Natural killer cell treated with Interleukin-12 subunit alpha and Interleukin-12 subunit beta and Interleukin-15 and Interleukin-18, amount 100 ng/mL, for 72 hours (primary cell): Measurements from ENCODE around the gene VARS1. TPM values are rescaled to one million over a fixed set of nuclear protein-coding genes. Genes with fewer than 3 reads are reported as not detected.

Source experiments
- total RNA-seq, 2 donors: library from RNA; stranded (reverse); gene quantifications; one replicate each; pipeline ENCODE4 v1.2.3, GENCODE V29; 2022

The VARS1 gene
- total RNA-seq, 2 donors from 2014 or later = 90.7 to 226 TPM

Other genes with a start within 250 kb of the VARS1 start
- 1 to 10 TPM; 1.4 to 2.3 TPM for gene ATP6V1G2, start 249.1 kb downstream of the VARS1 start, total RNA-seq
- 10 to 100 TPM; 16.8 to 17.0 TPM for gene NFKBIL1, start 248.1 kb downstream of the VARS1 start, total RNA-seq
- 1,000 to 10,000 TPM; 1,187 to 3,727 TPM for gene LTA, start 223.5 kb downstream of the VARS1 start, total RNA-seq
- 100 to 1,000 TPM; 320 to 420 TPM for gene TNF, start 220.2 kb downstream of the VARS1 start, total RNA-seq
- gene LTB, start 213.3 kb downstream of the VARS1 start, total RNA-seq = 100 to 1,000 TPM; 110 to 153 TPM
- 10 to 100 TPM; 15.5 to 34.6 TPM for gene LST1, start 209.5 kb downstream of the VARS1 start, total RNA-seq
- 10 to 100 TPM; 65.5 to 91.6 TPM for gene NCR3, start 202.7 kb downstream of the VARS1 start, total RNA-seq
- gene AIF1, start 180.5 kb downstream of the VARS1 start, total RNA-seq = 10 to 100 TPM in 1 of 2 donors, 1 to 10 TPM in 1; 9.3 to 20.0 TPM
- gene PRRC2A, start 175.0 kb downstream of the VARS1 start, total RNA-seq = 100 to 1,000 TPM; 224 to 345 TPM
- gene BAG6, start 143.1 kb downstream of the VARS1 start, total RNA-seq = 100 to 1,000 TPM; 284 to 337 TPM
- gene APOM, start 139.9 kb downstream of the VARS1 start, total RNA-seq = 1 to 10 TPM in 1 of 2 donors, under 1 TPM in 1; 0.76 to 1.3 TPM
- gene C6orf47, start 135.0 kb downstream of the VARS1 start, total RNA-seq = 10 to 100 TPM; 26.9 to 34.0 TPM
- 10 to 100 TPM; 34.5 to 40.9 TPM for gene GPANK1, start 130.8 kb downstream of the VARS1 start, total RNA-seq
- 100 to 1,000 TPM; 205 to 247 TPM for gene CSNK2B, start 129.7 kb downstream of the VARS1 start, total RNA-seq
- 10 to 100 TPM; 24.0 to 37.9 TPM for gene LY6G5B, start 125.8 kb downstream of the VARS1 start, total RNA-seq
- gene LY6G5C, start 114.7 kb downstream of the VARS1 start, total RNA-seq = 1 to 10 TPM; 5.4 to 8.8 TPM
- 10 to 100 TPM; 60.6 to 77.5 TPM for gene ABHD16A, start 92.4 kb downstream of the VARS1 start, total RNA-seq
- not detected for gene LY6G6F, start 88.9 kb downstream of the VARS1 start, total RNA-seq
- gene LY6G6D, start 80.4 kb downstream of the VARS1 start, total RNA-seq = not detected
- gene LY6G6C, start 74.0 kb downstream of the VARS1 start, total RNA-seq = not detected
- under 1 TPM in 1 of 2 donors, not detected in 1; 0.21 TPM for gene MPIG6B, start 72.4 kb downstream of the VARS1 start, total RNA-seq
- 10 to 100 TPM; 18.8 to 24.4 TPM for gene DDAH2, start 66.5 kb downstream of the VARS1 start, total RNA-seq
- 100 to 1,000 TPM; 468 to 581 TPM for gene CLIC1, start 59.2 kb downstream of the VARS1 start, total RNA-seq
- 100 to 1,000 TPM in 1 of 2 donors, 10 to 100 TPM in 1; 36.2 to 154 TPM for gene MSH5, start 55.7 kb downstream of the VARS1 start, total RNA-seq
- 10 to 100 TPM in 1 of 2 donors, 1 to 10 TPM in 1; 9.2 to 25.2 TPM for gene SAPCD1, start 33.1 kb downstream of the VARS1 start, total RNA-seq
- 1 to 10 TPM; 1.4 to 2.1 TPM for gene VWA7, start 18.4 kb downstream of the VARS1 start, total RNA-seq
- 100 to 1,000 TPM in 1 of 2 donors, 10 to 100 TPM in 1; 94.6 to 113 TPM for gene LSM2, start 11.2 kb upstream of the VARS1 start, total RNA-seq
- 1 to 10 TPM; 1.7 to 4.1 TPM for gene HSPA1L, start 19.5 kb upstream of the VARS1 start, total RNA-seq
- 100 to 1,000 TPM; 160 to 262 TPM for gene HSPA1A, start 19.8 kb upstream of the VARS1 start, total RNA-seq
- gene HSPA1B, start 32.0 kb upstream of the VARS1 start, total RNA-seq = 100 to 1,000 TPM; 107 to 113 TPM
- 10 to 100 TPM; 37.2 to 46.6 TPM for gene NEU1, start 67.1 kb upstream of the VARS1 start, total RNA-seq
- not detected for gene SLC44A4, start 83.2 kb upstream of the VARS1 start, total RNA-seq
- 10 to 100 TPM; 34.4 to 69.1 TPM for gene EHMT2, start 101.9 kb upstream of the VARS1 start, total RNA-seq
- 1 to 10 TPM; 1.4 to 2.9 TPM for gene ZBTB12, start 106.3 kb upstream of the VARS1 start, total RNA-seq
- under 1 TPM in 1 of 2 donors, not detected in 1; 0.92 TPM for gene C2, start 132.0 kb upstream of the VARS1 start, total RNA-seq
- under 1 TPM; 0.33 to 0.40 TPM for gene CFB, start 150.3 kb upstream of the VARS1 start, total RNA-seq
- 10 to 100 TPM; 61.5 to 78.0 TPM for gene NELFE, start 163.2 kb upstream of the VARS1 start, total RNA-seq
- 100 to 1,000 TPM; 103 to 164 TPM for gene SKIC2, start 163.4 kb upstream of the VARS1 start, total RNA-seq
- 10 to 100 TPM; 11.4 to 27.5 TPM for gene DXO, start 176.4 kb upstream of the VARS1 start, total RNA-seq
- 10 to 100 TPM in 1 of 2 donors, 1 to 10 TPM in 1; 4.4 to 13.3 TPM for gene C4A, start 186.3 kb upstream of the VARS1 start, total RNA-seq
- gene C4B, start 219.0 kb upstream of the VARS1 start, total RNA-seq = 1 to 10 TPM; 3.4 to 5.0 TPM
- gene CYP21A2, start 242.7 kb upstream of the VARS1 start, total RNA-seq = 1 to 10 TPM in 1 of 2 donors, not detected in 1; 1.3 TPM